SU-DHL-6 (cell line): ENCODE data around the gene SH2D4B.

ENCODE experiments used
- CTCF ChIP-seq: fragments of 200-600 bp; sonication (generic); IDR thresholded peaks from one replicate; pipeline ENCODE4 v1.5.1; 2017; ENCODE audit warnings: antibody characterized with exemption, mild to moderate bottlenecking, low read length, moderate library complexity; ENCODE audit not compliant: insufficient read depth, poor library complexity, severe bottlenecking
- EZH2phosphoT487 ChIP-seq: fragments of 200-600 bp; sonication (generic), shearing (Covaris generic); conservative IDR thresholded peaks from 2 replicates; pipeline ENCODE4 v1.6.1; 2018; ENCODE audit warnings: mild to moderate bottlenecking, antibody characterized with exemption, low read length, moderate library complexity, mixed read lengths

- TF ChIP-seq CTCF, result no peak
- TF ChIP-seq EZH2phosphoT487, result no peak
Observed at GRCh38 chr10:80524190-80524909, 13.4 kb upstream of the SH2D4B start.
